Testis (tissue), 3 donors: ENCODE results near the gene DGUOK. TPM values are rescaled to one million over a fixed set of nuclear protein-coding genes. Genes with fewer than 3 reads are reported as not detected.

ENCODE experiments used
- DNase-seq: peaks from one replicate; pipeline ENCODE4 v3.0.0-alpha.2; 2019
- H3K27ac ChIP-seq, 2 donors: fragments of 200-600 bp; sonication (generic); one replicate each; pipeline ENCODE4 v1.5.1; 2019
- H3K27me3 ChIP-seq: fragments of 200-600 bp; sonication (generic); one replicate; pipeline ENCODE4 v1.5.1; 2019
- H3K36me3 ChIP-seq: fragments of 200-600 bp; sonication (generic); one replicate; pipeline ENCODE4 v1.5.1; 2017; ENCODE audit warnings: low read depth; ENCODE audit errors: missing control alignments
- H3K4me1 ChIP-seq: fragments of 200-600 bp; sonication (generic); one replicate; pipeline ENCODE4 v1.5.1; 2019
- H3K4me3 ChIP-seq, 2 donors: fragments of 200-600 bp; sonication (generic); one replicate each; pipeline ENCODE4 v1.5.1; 2017 to 2019
- H3K9me3 ChIP-seq: fragments of 200-600 bp; sonication (generic); one replicate; pipeline ENCODE4 v1.5.1; 2017
- POLR2A ChIP-seq: fragments of 450-650 bp; IDR thresholded peaks from one replicate; pipeline ENCODE4 v1.6.1; 2017; ENCODE audit warnings: antibody characterized with exemption, mild to moderate bottlenecking, moderate library complexity
- WGBS, 2 donors: methylation state at CpG; one replicate each; pipeline ENCODE4 v1.1.5; 2018; 5-methylcytosine and 5-hydroxymethylcytosine counted together
- intact Hi-C: fragments of 100-400 bp; cut with DNase I; formaldehyde crosslinking; loops from one replicate; pipeline ENCODE4 v1.15.1; 2023; ENCODE audit warnings: low total_unique reads
- polyA plus RNA-seq: library from polyadenylated mRNA; stranded (reverse); fragments of 350-450 nt; fragmentation: Illumina TruSeq; extraction: RNeasy Lipid Tissue Mini Kit (QIAGEN cat#74804); gene quantifications from one replicate; pipeline ENCODE4 v1.2.3, GENCODE V29; 2014; ENCODE audit warnings: low read depth, low replicate concordance; ENCODE audit not compliant: insufficient read depth
- total RNA-seq, 2 donors: library from RNA; depleted of rRNA; stranded (reverse); fragments of >200 nt; gene quantifications; one replicate each; pipeline ENCODE4 v1.2.3, GENCODE V29; 2016
- TF ChIP-seq, protein P1 (sequence below), 3 experiments: fragments of 450-650 bp in 2 of 3; fragments of 200-600 bp in 1 of 3; sonication (generic) in 1 of 3; IDR thresholded peaks; one replicate each; pipeline ENCODE4 v1.5.1; 2016 to 2019; ENCODE audit warnings: antibody characterized with exemption in 3 of 3, mild to moderate bottlenecking in 2 of 3, moderate library complexity in 1 of 3

Gene DGUOK
- total and polyA plus RNA-seq, 3 donors from 2014 or later = 87.7 to 93.9 (median 91.0) TPM

DNA sequence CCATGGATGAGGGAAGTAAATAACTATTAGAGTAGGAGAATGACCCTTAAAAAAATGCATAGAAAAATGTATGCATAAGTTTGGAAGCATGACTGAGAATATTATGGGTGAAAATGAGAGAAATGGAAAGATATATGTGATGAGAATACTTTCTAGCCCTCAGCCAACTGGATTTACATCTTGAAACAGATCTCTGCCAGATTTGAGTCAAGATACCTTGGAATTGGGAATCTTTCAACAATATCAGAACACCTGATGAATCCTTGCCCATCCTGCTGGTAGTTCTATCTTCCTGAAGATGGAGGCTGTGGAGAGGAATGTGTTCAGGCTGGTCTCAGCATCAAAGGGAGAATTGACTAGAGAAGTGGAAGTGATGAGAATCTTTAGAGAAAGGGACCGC lies 63.9 kb downstream of the DGUOK start:
- Histone ChIP-seq H3K27me3 (no peaks in the 10 kb centered on the region), H3K9me3 (no peaks in the 10 kb centered on the region), H3K36me3 (no peaks in the 10 kb centered on the region), H3K4me1 (no peaks in the 10 kb centered on the region), H3K4me3 (no peak overlapping the region), H3K27ac (no peak overlapping the region)
- no peak for DNase-seq
- WGBS, 2 donors = 100% methylated on average over 1 of the region's 1 CpG
- intact Hi-C loops = no loop called here
- TF ChIP-seq, protein P1, sequence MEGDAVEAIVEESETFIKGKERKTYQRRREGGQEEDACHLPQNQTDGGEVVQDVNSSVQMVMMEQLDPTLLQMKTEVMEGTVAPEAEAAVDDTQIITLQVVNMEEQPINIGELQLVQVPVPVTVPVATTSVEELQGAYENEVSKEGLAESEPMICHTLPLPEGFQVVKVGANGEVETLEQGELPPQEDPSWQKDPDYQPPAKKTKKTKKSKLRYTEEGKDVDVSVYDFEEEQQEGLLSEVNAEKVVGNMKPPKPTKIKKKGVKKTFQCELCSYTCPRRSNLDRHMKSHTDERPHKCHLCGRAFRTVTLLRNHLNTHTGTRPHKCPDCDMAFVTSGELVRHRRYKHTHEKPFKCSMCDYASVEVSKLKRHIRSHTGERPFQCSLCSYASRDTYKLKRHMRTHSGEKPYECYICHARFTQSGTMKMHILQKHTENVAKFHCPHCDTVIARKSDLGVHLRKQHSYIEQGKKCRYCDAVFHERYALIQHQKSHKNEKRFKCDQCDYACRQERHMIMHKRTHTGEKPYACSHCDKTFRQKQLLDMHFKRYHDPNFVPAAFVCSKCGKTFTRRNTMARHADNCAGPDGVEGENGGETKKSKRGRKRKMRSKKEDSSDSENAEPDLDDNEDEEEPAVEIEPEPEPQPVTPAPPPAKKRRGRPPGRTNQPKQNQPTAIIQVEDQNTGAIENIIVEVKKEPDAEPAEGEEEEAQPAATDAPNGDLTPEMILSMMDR (IDR thresholded peaks at IDR 0.05) = no peak
- no peak for TF ChIP-seq POLR2A

DNA sequence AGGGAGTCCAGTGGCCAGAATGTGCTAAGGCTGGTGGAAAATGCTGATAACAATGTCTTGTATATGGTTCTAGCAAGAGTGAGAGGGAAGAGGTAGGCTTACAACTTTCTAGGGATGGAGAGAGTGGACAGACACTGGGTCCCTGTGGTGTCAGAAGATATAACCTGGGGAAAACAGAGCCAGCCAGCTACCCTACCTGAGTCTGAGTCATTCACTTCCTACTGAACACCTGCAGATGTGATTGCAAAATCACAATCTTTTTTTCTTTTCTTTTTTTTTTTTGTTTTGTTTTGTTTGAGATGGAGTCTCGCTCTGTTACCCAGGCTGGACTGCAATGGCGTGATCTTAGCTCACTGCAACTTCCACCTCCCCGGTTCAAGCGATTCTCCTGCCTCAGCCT lies 65.4 kb downstream of the DGUOK start:
- no peak overlapping the region for H3K4me3 ChIP-seq
- no peak overlapping the region for H3K27ac ChIP-seq
- H3K9me3 ChIP-seq = no peaks in the 10 kb centered on the region
- TF ChIP-seq, protein P1 (IDR thresholded peaks at IDR 0.05) = no peak
- TF ChIP-seq POLR2A = no peak
- no peaks in the 10 kb centered on the region for H3K27me3 ChIP-seq
- WGBS, 2 donors = 96 to 98% methylated on average over 4 of the region's 4 CpGs
- no peak for DNase-seq
- H3K36me3 ChIP-seq = no peaks in the 10 kb centered on the region
- intact Hi-C loops = no loop called here
- no peaks in the 10 kb centered on the region for H3K4me1 ChIP-seq

DNA sequence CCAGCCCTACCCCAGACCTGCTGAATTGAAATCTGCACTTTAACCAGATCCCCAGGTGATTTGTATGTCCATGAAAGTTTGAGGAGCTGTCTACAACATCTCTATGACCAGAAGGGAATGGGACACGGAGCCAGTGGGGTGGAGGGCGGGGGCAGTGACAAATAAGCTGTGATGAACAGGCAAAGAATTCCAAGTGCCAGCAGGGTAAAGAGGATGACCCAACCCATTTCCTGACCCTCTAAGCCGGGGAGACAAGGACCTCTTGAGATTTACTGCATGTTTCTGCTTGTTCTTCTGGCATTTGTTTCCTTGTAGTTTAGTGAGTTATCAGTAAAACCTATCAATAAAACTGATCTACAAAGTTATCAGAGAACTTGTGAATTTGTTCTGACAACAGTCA lies 66.7 kb downstream of the DGUOK start:
- intact Hi-C loops = no loop called here
- no peaks in the 10 kb centered on the region for H3K9me3 ChIP-seq
- no peaks in the 10 kb centered on the region for H3K4me1 ChIP-seq
- H3K4me3 ChIP-seq = no peak overlapping the region
- DNase-seq = no peak
- no peak for TF ChIP-seq POLR2A
- TF ChIP-seq, protein P1 (IDR thresholded peaks at IDR 0.05) = no peak
- WGBS, 2 donors = 78 to 80% methylated on average over 3 of the region's 3 CpGs
- H3K36me3 ChIP-seq = no peaks in the 10 kb centered on the region
- no peak overlapping the region for H3K27ac ChIP-seq
- H3K27me3 ChIP-seq = no peaks in the 10 kb centered on the region

DNA sequence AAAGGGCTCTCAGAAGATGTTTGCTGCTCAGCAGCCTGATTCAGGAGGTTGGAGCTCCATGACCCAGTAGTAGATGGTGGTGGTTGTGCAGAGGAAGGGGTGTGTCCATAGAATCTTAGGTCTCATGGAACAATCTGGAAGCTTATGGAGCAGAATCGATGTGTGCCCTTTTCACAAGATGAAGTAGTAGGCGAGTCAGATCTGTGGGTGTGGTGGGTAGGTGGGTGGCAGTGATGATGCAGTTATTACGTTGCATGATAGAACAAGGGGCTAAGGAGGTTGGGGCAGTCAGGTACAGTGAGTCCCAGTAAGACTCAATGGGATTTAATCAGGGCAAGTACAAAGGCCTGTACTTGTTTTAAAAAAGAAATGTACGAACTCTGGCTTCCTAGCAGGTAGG lies 67.1 kb downstream of the DGUOK start:
- no peaks in the 10 kb centered on the region for H3K27me3 ChIP-seq
- DNase-seq = no peak
- no peak overlapping the region for H3K4me3 ChIP-seq
- no peaks in the 10 kb centered on the region for H3K36me3 ChIP-seq
- no peak overlapping the region for H3K27ac ChIP-seq
- H3K9me3 ChIP-seq = no peaks in the 10 kb centered on the region
- WGBS, 2 donors = 77 to 83% methylated on average over 4 of the region's 4 CpGs
- TF ChIP-seq, protein P1 (IDR thresholded peaks at IDR 0.05) = no peak
- no peak for TF ChIP-seq POLR2A
- intact Hi-C loops = no loop called here
- H3K4me1 ChIP-seq = no peaks in the 10 kb centered on the region

DNA sequence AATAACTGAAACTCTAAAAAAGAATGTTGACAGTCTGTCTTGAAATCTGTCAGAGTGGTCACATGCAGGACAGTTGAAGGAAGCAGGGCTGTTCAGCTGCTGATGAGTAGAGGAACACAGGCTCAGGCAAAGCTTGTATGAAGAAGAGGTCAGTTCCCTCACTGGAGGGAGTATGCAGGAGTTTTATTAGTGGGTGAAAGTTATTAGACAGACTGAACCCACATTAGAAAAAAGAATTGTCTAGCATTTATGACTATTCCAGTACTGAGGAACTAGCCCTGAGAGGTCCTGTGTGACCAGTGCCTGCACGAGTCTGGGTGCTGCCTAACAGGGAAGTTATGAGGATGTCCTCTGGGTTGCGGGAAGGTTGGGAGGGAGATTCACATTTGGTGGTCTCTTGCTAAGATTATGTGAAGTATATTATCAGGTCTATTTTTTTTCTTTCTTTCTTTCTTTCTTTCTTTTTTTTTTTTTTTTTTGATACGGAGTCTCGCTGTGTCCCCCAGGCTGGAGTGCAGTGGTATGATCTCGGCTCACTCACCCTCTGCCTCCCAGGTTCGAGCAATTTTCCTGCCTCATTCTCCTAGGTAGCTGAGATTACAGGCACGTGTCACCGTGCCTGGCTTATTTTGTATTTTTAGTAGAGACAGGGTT lies 67.6 kb downstream of the DGUOK start:
- Histone ChIP-seq H3K4me3 (no peak overlapping the region), H3K27me3 (no peaks in the 10 kb centered on the region), H3K27ac (no peak overlapping the region), H3K9me3 (no peaks in the 10 kb centered on the region), H3K4me1 (no peaks in the 10 kb centered on the region), H3K36me3 (no peaks in the 10 kb centered on the region)
- 90 to 95% methylated on average over 6 to 8 of the region's 8 CpGs for WGBS, 2 donors
- DNase-seq = no peak
- TF ChIP-seq, protein P1 (IDR thresholded peaks at IDR 0.05) = no peak
- TF ChIP-seq POLR2A = no peak
- intact Hi-C loops = no loop called here
